Ovary (tissue), 9 donors: ENCODE data around the gene LINS1. TPM values are rescaled to one million over a fixed set of nuclear protein-coding genes. Genes with fewer than 3 reads are reported as not detected.

Source experiments
- DNase-seq, 5 donors: peaks; one replicate each; pipeline ENCODE4 v3.0.0-alpha.2; 2019 to 2020
- H3K27ac ChIP-seq, 2 donors: fragments of 200-600 bp; one replicate each; pipeline versions ENCODE4 v1.5.1 to v1.8.0; 2019 to 2022
- H3K27me3 ChIP-seq: fragments of 200-600 bp; one replicate; pipeline ENCODE4 v1.8.0; 2022
- H3K36me3 ChIP-seq: fragments of 200-600 bp; sonication (generic); one replicate; pipeline ENCODE4 v1.5.1; 2019
- H3K4me1 ChIP-seq: one replicate; pipeline ENCODE4 v1.8.1; 2013; ENCODE audit warnings: mild to moderate bottlenecking, moderate library complexity; ENCODE audit not compliant: insufficient read depth
- H3K4me3 ChIP-seq: fragments of 200-600 bp; sonication (generic); one replicate; pipeline ENCODE4 v1.5.1; 2017
- H3K9me3 ChIP-seq, 2 donors: fragments of 200-600 bp in 1 of 2; sonication (generic) in 1 of 2; one replicate each; pipeline versions ENCODE4 v1.5.1 to v1.8.1; 2013 to 2019; ENCODE audit warnings: mild to moderate bottlenecking in 1 of 2, moderate library complexity in 1 of 2
- EP300 ChIP-seq: sonication (generic); formaldehyde crosslinking; IDR thresholded peaks from one replicate; pipeline ENCODE4 v1.6.1; 2017; ENCODE audit warnings: antibody characterized with exemption
- POLR2A ChIP-seq: fragments of 450-650 bp; IDR thresholded peaks from one replicate; pipeline ENCODE4 v1.6.1; 2017; ENCODE audit warnings: antibody characterized with exemption, mild to moderate bottlenecking, moderate library complexity
- WGBS, 3 donors: extraction: QIAGEN DNeasy Blood & Tissue Kit in 1 of 3; methylation state at CpG; one replicate each; pipeline versions ENCODE4 v1.1.5 to v1.1.7; 2013 to 2017; 5-methylcytosine and 5-hydroxymethylcytosine counted together
- intact Hi-C, 4 donors: fragments of 100-400 bp; cut with DNase I; formaldehyde crosslinking; loops; one replicate each; pipeline versions ENCODE4 v1.11.0 to v1.15.1; 2022 to 2023
- polyA plus RNA-seq, 2 donors: library from polyadenylated mRNA; stranded (reverse); fragments of 200-250 nt in 1 of 2; fragments of 350-450 nt in 1 of 2; fragmentation: Illumina TruSeq in 1 of 2; extraction: RNeasy Lipid Tissue Mini Kit (QIAGEN cat#74804) in 1 of 2; gene quantifications; one replicate each; pipeline ENCODE4 v1.2.3, GENCODE V29; 2013 to 2014
- small RNA-seq: library from RNA; depleted of rRNA; stranded (forward); fragments of <200 nt; gene quantifications from one replicate; pipeline ENCODE3, GENCODE V24; 2016
- total RNA-seq, 7 donors: library from RNA; depleted of rRNA in 2 of 7; stranded (reverse); fragments of >200 nt in 2 of 7; fragmentation: NEBNext Ultra II Directional in 3 of 7; extraction: Animal tissue kit (Norgen Biotek cat#: 25700) in 3 of 7; gene quantifications; one replicate each; pipeline versions ENCODE4 v1.1.0 to v1.2.4, GENCODE V29; 2016 to 2023
- TF ChIP-seq, protein P1 (sequence below), 3 donors: fragments of 450-650 bp in 2 of 3; fragments of 200-600 bp in 1 of 3; IDR thresholded peaks; one replicate each; pipeline versions ENCODE4 v1.5.1 to v1.8.0; 2016 to 2022; ENCODE audit warnings: antibody characterized with exemption in 3 of 3, mild to moderate bottlenecking in 1 of 3
- donor health status: DM: no; HTN: no; CAD: no; lungs with moderate emphysema.
- donor health status: DM: no; HTN: no; CAD: no.
- donor health status: Bipolar disorder and iron deficiency.
- donor health status: DM: yes; HTN: yes; CAD: no.
- donor health status: DM: no; HTN: no; CAD: no.
- donor health status: DM: yes; HTN: yes; CAD: no.

The LINS1 gene
- total and polyA plus RNA-seq, 9 donors = 9.9 to 35.9 (median 19.4) TPM

GRCh38 chr15:100520132-100520921 is 81.7 kb downstream of the LINS1 start:
- intact Hi-C loops = loop anchor here in 1 of 4 donors (10.0 kb wide), 1 partner anchor 116 kb away; no protein-coding TSS in a partner anchor
- TF ChIP-seq POLR2A (no peak), EP300 (no peak)
- TF ChIP-seq, protein P1, sequence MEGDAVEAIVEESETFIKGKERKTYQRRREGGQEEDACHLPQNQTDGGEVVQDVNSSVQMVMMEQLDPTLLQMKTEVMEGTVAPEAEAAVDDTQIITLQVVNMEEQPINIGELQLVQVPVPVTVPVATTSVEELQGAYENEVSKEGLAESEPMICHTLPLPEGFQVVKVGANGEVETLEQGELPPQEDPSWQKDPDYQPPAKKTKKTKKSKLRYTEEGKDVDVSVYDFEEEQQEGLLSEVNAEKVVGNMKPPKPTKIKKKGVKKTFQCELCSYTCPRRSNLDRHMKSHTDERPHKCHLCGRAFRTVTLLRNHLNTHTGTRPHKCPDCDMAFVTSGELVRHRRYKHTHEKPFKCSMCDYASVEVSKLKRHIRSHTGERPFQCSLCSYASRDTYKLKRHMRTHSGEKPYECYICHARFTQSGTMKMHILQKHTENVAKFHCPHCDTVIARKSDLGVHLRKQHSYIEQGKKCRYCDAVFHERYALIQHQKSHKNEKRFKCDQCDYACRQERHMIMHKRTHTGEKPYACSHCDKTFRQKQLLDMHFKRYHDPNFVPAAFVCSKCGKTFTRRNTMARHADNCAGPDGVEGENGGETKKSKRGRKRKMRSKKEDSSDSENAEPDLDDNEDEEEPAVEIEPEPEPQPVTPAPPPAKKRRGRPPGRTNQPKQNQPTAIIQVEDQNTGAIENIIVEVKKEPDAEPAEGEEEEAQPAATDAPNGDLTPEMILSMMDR (IDR thresholded peaks at IDR 0.05) = no peak
- Histone ChIP-seq H3K4me1 (peaks cover 2% of the 10 kb centered on the region), H3K9me3 (no peaks in the 10 kb centered on the region), H3K4me3 (no peak overlapping the region), H3K27ac (no peak overlapping the region), H3K27me3 (no peaks in the 10 kb centered on the region), H3K36me3 (no peaks in the 10 kb centered on the region)
- no peak for DNase-seq
- WGBS, 3 donors = 63 to 84% (median 74%) methylated on average over 6 to 7 of the region's 7 CpGs

- Histone ChIP-seq H3K36me3 (no peaks in the 10 kb centered on the region), H3K4me1 (peaks cover 2% of the 10 kb centered on the region), H3K27me3 (no peaks in the 10 kb centered on the region), H3K4me3 (no peak overlapping the region), H3K9me3 (no peaks in the 10 kb centered on the region), H3K27ac (no peak overlapping the region)
- 37 to 46% (median 38%) methylated on average over 3 of the region's 3 CpGs for WGBS, 3 donors
- TF ChIP-seq EP300 (no peak), POLR2A (no peak)
- TF ChIP-seq, protein P1 (IDR thresholded peaks at IDR 0.05) = no peak
- intact Hi-C loops = no loop called here
- DNase-seq = no peak
Observed at GRCh38 chr15:100517846-100518245, 84.1 kb downstream of the LINS1 start.

Small RNA genes within 50 kb of the gene (small RNA-seq; reads per million reads assigned to genes)
- gene RF00019 (not detected), gene RNU6-181P (not detected), gene RNU6-322P (not detected)

Other genes with a start within 250 kb of the LINS1 start
- under 1 TPM in 4 of 7 donors, not detected in 3; 0.11 to 0.48 (median 0.18) TPM for gene CERS3, start 73.2 kb downstream of the LINS1 start, total RNA-seq
- gene CERS3, start 73.2 kb downstream of the LINS1 start, polyA plus RNA-seq = under 1 TPM in 1 of 2 donors, not detected in 1; 0.02 TPM
- gene ASB7, start 405 bp upstream of the LINS1 start, total RNA-seq = 10 to 100 TPM in 5 of 7 donors, 1 to 10 TPM in 2; 6.7 to 13.1 (median 11.2) TPM
- gene ASB7, start 405 bp upstream of the LINS1 start, polyA plus RNA-seq = 1 to 10 TPM; 5.1 to 7.8 TPM